GM18870 (cell line): ENCODE data around the gene SRSF10.

ENCODE experiments used
- ATAC-seq: cut with Tn5 transposase; IDR thresholded peaks from one replicate; pipeline ENCODE4 v1.9.1; 2021; ENCODE audit warnings: moderate library complexity; ENCODE audit not compliant: unreplicated experiment

The SRSF10 gene

DNA sequence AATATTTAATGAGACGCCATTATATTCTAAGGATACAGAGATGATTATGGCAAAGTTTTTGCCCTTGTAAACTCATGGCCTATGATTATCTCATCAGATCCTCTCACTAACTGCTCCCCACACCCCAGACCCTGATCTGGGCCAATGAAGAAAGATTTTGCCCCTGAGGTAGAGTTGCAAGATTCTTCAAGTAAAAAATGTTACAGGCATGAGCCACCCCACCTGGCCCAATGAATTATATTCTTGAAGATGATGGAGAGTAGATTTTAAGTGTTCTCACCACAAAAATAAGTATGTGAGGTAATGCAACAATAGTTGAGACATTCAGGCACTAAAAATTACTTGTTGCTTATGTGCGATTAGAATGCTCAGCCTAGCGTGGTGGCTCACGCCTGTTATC lies 65.2 kb downstream of the SRSF10 start:
- ATAC-seq = no peak
